Astrocyte (in vitro differentiated cells and primary cell): ENCODE data around the gene HMMR.

ENCODE experiments used
- CTCF ChIP-seq: IDR thresholded peaks from 2 replicates; pipeline ENCODE4 v1.5.1; 2011; ENCODE audit warnings: low read depth, mild to moderate bottlenecking, inconsistent platforms, low read length, moderate library complexity; ENCODE audit not compliant: insufficient read depth
- EZH2 ChIP-seq: IDR thresholded peaks from 2 replicates; pipeline ENCODE4 v1.6.1; 2012; ENCODE audit warnings: mild to moderate bottlenecking, low read length, inconsistent platforms; ENCODE audit not compliant: insufficient read depth

- TF ChIP-seq CTCF: no peak
- no peak for TF ChIP-seq EZH2
Measured at GRCh38 chr5:163502521-163502920, 42.1 kb downstream of the HMMR start.
